Osteoblast (primary cell): ENCODE data around the gene CCDC33. TPM values are rescaled to one million over a fixed set of nuclear protein-coding genes. Genes with fewer than 3 reads are reported as not detected.
A peak's percentile ranks its signal among the peaks of the same experiment; 100 is the strongest.

ENCODE experiments used
- DNase-seq: peaks from one replicate; pipeline ENCODE4 v3.0.0; 2011; ENCODE audit warnings: low spot score, mixed read lengths; ENCODE audit not compliant: insufficient read length; ENCODE audit errors: missing footprints
- H2AFZ ChIP-seq: 2 replicates; pipeline ENCODE4 v1.6.0; 2011; ENCODE audit warnings: mild to moderate bottlenecking, low read length
- H3K27ac ChIP-seq: 2 replicates; pipeline ENCODE4 v1.5.1; 2011; ENCODE audit warnings: mild to moderate bottlenecking, low read depth, low read length, moderate library complexity
- H3K27me3 ChIP-seq: 2 replicates; pipeline ENCODE4 v1.6.0; 2012; ENCODE audit warnings: mild to moderate bottlenecking, control low read depth, inconsistent platforms, low read length, moderate library complexity; ENCODE audit not compliant: insufficient read depth
- H3K36me3 ChIP-seq: 2 replicates; pipeline ENCODE4 v1.5.1; 2011; ENCODE audit warnings: mild to moderate bottlenecking, low read length, control low read depth, moderate library complexity; ENCODE audit not compliant: insufficient read depth
- H3K4me1 ChIP-seq: 2 replicates; pipeline ENCODE4 v1.5.1; 2011; ENCODE audit warnings: mild to moderate bottlenecking, low read length, control low read depth, moderate library complexity; ENCODE audit not compliant: insufficient read depth
- H3K4me2 ChIP-seq: 2 replicates; pipeline ENCODE4 v1.6.0; 2011; ENCODE audit warnings: mild to moderate bottlenecking, low read length; ENCODE audit not compliant: insufficient read depth
- H3K4me3 ChIP-seq: fragments of 200-600 bp; sonication (generic); 3 replicates; pipeline ENCODE4 v1.5.1; 2012; ENCODE audit warnings: mild to moderate bottlenecking, low read length, inconsistent platforms; ENCODE audit not compliant: insufficient read depth
- H3K79me2 ChIP-seq: 2 replicates; pipeline ENCODE4 v1.6.0; 2012; ENCODE audit warnings: mild to moderate bottlenecking, low read length, control low read depth, inconsistent platforms; ENCODE audit not compliant: insufficient read depth
- H3K9me3 ChIP-seq: 2 replicates; pipeline ENCODE4 v1.5.1; 2011; ENCODE audit warnings: low read depth, low read length, control low read depth
- H4K20me1 ChIP-seq: 2 replicates; pipeline ENCODE4 v1.6.0; 2012; ENCODE audit warnings: mild to moderate bottlenecking, low read length, control low read depth; ENCODE audit not compliant: insufficient read depth
- total RNA-seq: library from RNA; depleted of rRNA; stranded (reverse); fragments of >200 nt; gene quantifications from 2 replicates; pipeline ENCODE4 v1.2.3, GENCODE V29; 2012
- TF ChIP-seq, protein P1 (sequence below): IDR thresholded peaks from 2 replicates; pipeline ENCODE4 v1.5.1; 2011; ENCODE audit warnings: mild to moderate bottlenecking, low read depth, low read length, moderate library complexity; ENCODE audit errors: extremely low read depth

The CCDC33 gene
- total RNA-seq, 1 donor, result not detected

DNA sequence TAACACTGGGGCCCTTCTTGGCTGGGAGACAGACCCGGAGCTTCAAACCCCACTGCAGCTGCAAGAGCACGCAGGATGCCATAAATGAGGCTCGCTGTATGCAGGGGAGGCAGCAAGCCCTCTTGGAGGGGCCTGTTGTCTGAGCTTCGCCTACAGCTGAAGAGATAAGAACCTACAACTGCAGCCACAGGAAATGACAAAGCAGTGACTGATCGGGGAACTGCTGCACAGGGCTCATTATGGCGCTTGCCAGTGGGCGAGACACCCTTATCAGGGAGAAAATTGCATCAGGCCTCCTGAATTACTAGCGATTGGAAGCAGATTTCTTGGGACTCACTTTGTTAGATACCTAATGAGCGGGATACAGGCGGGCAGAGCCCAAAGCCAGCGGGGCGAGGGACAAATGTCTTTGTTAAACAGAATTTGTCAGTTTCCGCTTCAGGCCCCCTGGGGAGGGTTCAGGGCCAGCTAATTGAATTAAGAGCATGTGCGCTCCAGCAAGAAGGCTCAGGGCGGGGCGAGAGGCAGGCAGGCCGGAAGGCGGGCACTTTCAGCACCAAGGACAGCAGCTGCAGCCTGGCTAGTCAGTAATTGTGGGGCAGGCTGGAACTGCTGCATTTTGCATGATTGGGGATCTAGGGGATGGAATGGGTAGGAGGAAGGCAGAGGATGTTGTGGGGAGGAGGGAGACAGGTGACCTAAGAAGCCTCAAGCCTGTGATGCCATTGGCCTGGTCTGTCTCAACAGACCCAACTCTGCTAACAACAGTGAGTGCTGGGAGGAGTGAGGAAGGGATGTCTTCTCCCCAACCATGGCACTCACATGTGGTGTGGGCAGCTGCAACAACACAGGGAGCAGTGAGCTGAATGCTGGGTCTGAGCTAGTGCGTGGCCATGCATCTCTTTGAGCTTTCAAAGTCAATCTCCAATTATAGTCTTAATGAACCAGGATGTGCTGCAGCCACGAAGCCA lies 55.3 kb downstream of the CCDC33 start:
- TF ChIP-seq, protein P1, sequence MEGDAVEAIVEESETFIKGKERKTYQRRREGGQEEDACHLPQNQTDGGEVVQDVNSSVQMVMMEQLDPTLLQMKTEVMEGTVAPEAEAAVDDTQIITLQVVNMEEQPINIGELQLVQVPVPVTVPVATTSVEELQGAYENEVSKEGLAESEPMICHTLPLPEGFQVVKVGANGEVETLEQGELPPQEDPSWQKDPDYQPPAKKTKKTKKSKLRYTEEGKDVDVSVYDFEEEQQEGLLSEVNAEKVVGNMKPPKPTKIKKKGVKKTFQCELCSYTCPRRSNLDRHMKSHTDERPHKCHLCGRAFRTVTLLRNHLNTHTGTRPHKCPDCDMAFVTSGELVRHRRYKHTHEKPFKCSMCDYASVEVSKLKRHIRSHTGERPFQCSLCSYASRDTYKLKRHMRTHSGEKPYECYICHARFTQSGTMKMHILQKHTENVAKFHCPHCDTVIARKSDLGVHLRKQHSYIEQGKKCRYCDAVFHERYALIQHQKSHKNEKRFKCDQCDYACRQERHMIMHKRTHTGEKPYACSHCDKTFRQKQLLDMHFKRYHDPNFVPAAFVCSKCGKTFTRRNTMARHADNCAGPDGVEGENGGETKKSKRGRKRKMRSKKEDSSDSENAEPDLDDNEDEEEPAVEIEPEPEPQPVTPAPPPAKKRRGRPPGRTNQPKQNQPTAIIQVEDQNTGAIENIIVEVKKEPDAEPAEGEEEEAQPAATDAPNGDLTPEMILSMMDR, result no peak
- H3K36me3 ChIP-seq, result no peaks in the 10 kb centered on the region
- H3K4me1 ChIP-seq, result peaks cover 3% of the 10 kb centered on the region
- no peak overlapping the region for H3K27ac ChIP-seq
- no peak overlapping the region for H2AFZ ChIP-seq
- no peaks in the 10 kb centered on the region for H3K9me3 ChIP-seq
- H3K4me3 ChIP-seq, result no peak overlapping the region
- H3K4me2 ChIP-seq, result peak overlapping the region; percentile 18
- H3K27me3 ChIP-seq, result peaks cover 13% of the 10 kb centered on the region
- peaks cover 4% of the 10 kb centered on the region for H4K20me1 ChIP-seq
- peak; percentile 96 for DNase-seq
- H3K79me2 ChIP-seq, result no peaks in the 10 kb centered on the region

DNA sequence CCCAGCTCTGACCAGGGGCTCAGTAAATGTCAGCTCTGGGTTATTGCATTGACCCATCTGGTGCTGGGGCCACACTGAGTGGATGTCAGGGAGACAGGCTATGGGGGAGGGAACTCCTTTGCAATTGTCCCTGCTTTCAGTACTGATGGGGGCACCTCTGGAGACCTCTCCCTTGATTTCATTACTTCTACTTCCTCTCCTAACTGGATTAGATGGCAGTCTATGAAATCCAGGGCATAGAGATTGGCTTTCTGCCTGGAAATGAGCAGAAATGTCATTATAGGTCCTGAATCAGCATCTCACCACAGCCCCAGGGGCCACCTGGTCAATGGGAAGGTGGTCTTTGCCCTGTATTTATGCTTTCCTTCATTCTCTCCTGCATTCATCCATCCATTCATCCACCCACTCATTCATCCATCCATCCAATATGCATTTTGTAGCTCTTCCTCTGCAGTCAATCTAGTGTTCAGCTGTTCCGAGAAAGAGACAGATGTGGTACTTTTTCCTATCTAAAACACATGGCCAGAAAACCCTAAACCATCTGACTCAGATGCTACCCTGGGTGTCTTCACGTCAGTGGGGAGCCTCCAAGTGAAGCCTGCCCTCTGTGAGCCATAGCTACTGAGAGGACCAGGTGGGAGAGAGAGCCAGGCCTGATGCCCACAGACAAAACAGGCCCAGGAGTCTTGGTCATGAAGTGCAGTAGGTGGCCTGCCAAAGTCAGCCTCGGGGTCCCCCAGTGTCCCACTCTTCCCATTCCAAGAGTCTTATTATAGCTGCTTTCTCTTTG lies 57.1 kb downstream of the CCDC33 start:
- Histone ChIP-seq H3K27me3 (peaks cover 27% of the 10 kb centered on the region), H3K9me3 (no peaks in the 10 kb centered on the region), H2AFZ (no peak overlapping the region), H3K4me3 (no peak overlapping the region), H3K27ac (no peak overlapping the region), H3K36me3 (no peaks in the 10 kb centered on the region), H3K79me2 (no peaks in the 10 kb centered on the region), H4K20me1 (peaks cover 4% of the 10 kb centered on the region), H3K4me2 (no peak overlapping the region), H3K4me1 (peaks cover 3% of the 10 kb centered on the region)
- peak; percentile 38 for DNase-seq
- TF ChIP-seq, protein P1, result no peak

- Histone ChIP-seq H3K79me2 (no peaks in the 10 kb centered on the region), H3K36me3 (no peaks in the 10 kb centered on the region), H4K20me1 (peaks cover 4% of the 10 kb centered on the region), H2AFZ (no peak overlapping the region), H3K9me3 (no peaks in the 10 kb centered on the region), H3K27ac (no peak overlapping the region), H3K27me3 (peaks cover 33% of the 10 kb centered on the region), H3K4me2 (no peak overlapping the region), H3K4me3 (no peak overlapping the region), H3K4me1 (peaks cover 3% of the 10 kb centered on the region)
- no peak for DNase-seq
- TF ChIP-seq, protein P1, result no peak
Observed at GRCh38 chr15:74294010-74294409, 57.9 kb downstream of the CCDC33 start.

DNA sequence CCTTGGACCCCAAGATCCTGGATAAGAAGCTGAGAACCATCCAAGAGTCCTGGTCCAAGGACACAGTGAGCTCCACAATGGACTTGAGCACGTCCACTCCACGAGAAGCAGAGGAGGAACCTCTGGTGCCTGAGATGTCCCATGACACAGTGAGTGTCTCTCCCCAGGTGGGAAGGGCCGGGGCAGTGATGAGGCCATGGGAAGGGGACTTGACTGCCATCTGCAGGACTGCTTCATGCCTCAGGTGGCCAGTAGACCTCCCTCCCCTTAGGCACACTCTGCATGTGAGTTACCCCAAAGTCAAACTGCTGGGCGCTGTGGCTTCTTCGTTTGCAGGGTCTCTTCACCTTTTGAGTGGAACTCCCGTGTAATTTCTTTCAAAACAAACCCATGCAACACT lies 59.7 kb downstream of the CCDC33 start:
- Histone ChIP-seq H3K27me3 (peaks cover 50% of the 10 kb centered on the region), H3K4me3 (no peak overlapping the region), H3K9me3 (no peaks in the 10 kb centered on the region), H3K4me2 (no peak overlapping the region), H3K4me1 (peaks cover 3% of the 10 kb centered on the region), H3K36me3 (no peaks in the 10 kb centered on the region), H3K79me2 (no peaks in the 10 kb centered on the region), H2AFZ (no peak overlapping the region), H4K20me1 (peaks cover 4% of the 10 kb centered on the region), H3K27ac (no peak overlapping the region)
- no peak for DNase-seq
- TF ChIP-seq, protein P1, result no peak
